WTC11 (cell line): ENCODE results near the gene SON. TPM values are rescaled to one million over a fixed set of nuclear protein-coding genes. Genes with fewer than 3 reads are reported as not detected.
A peak's percentile ranks its signal among the peaks of the same experiment; 100 is the strongest.

Source experiments
- ATAC-seq: fragments of 200-7000 bp; cut with Tn5 transposase; 2 replicates; pipeline ENCODE4 v1.10.0; 2021; ENCODE audit warnings: mild to moderate bottlenecking, moderate library complexity
- CTCF ChIA-PET: fragments of 300-600 bp; sonication (Branson Sonifier 250); formaldehyde crosslinking; loops from one replicate; lab custom pipeline; 2021; ENCODE audit warnings: antibody characterized with exemption; lab: Charles Lee
- POLR2A ChIA-PET: fragments of 350-600 bp; sonication (Branson Sonifier 250); formaldehyde crosslinking; loops from one replicate; lab custom pipeline; 2021; ENCODE audit warnings: antibody characterized with exemption; lab: Charles Lee
- DNase-seq: peaks from one replicate; pipeline ENCODE4 v3.0.0; 2021; ENCODE audit warnings: low spot score
- H3K27ac Mint-ChIP-seq: 2 replicates; pipeline ENCODE4 v1.8.0; 2021; ENCODE audit warnings: mixed read lengths
- H3K27me3 Mint-ChIP-seq: 2 replicates; pipeline ENCODE4 v1.8.0; 2021; ENCODE audit warnings: low read depth, mild to moderate bottlenecking, moderate library complexity, mixed read lengths
- H3K36me3 Mint-ChIP-seq: 2 replicates; pipeline ENCODE4 v1.8.0; 2021; ENCODE audit warnings: mixed read lengths
- H3K4me1 Mint-ChIP-seq: 2 replicates; pipeline ENCODE4 v1.8.0; 2022; ENCODE audit warnings: mixed read lengths
- H3K4me3 Mint-ChIP-seq: 2 replicates; pipeline ENCODE4 v1.8.0; 2021; ENCODE audit warnings: mild to moderate bottlenecking, moderate library complexity, mixed read lengths
- H3K9me3 Mint-ChIP-seq: 2 replicates; pipeline ENCODE4 v1.8.0; 2021; ENCODE audit warnings: mixed read lengths
- ATF1 ChIP-seq: sonication (generic); formaldehyde crosslinking; IDR thresholded peaks from 2 replicates; pipeline ENCODE4 v1.8.1; 2023; ENCODE audit warnings: mild to moderate bottlenecking, moderate library complexity, missing genetic modification reagents
- JAZF1 ChIP-seq: fragments of 250-450 bp; sonication (Bioruptor Pico); IDR thresholded peaks from 2 replicates; pipeline ENCODE4 v1.9.0; 2021; ENCODE audit warnings: moderate library complexity, mild to moderate bottlenecking, inconsistent platforms
- JUN ChIP-seq: sonication (generic); formaldehyde crosslinking; IDR thresholded peaks from 2 replicates; pipeline ENCODE4 v1.8.0; 2023; ENCODE audit warnings: mild to moderate bottlenecking, missing genetic modification reagents
- MYBL2 ChIP-seq: sonication (generic); formaldehyde crosslinking; IDR thresholded peaks from 2 replicates; pipeline ENCODE4 v1.8.1; 2023; ENCODE audit warnings: mild to moderate bottlenecking, moderate library complexity, missing genetic modification reagents
- NFYB ChIP-seq: sonication (generic); formaldehyde crosslinking; conservative IDR thresholded peaks from 2 replicates; pipeline ENCODE4 v1.8.0; 2022; ENCODE audit warnings: low read depth, missing genetic modification reagents
- SMAD3 ChIP-seq: sonication (generic); formaldehyde crosslinking; IDR thresholded peaks from 2 replicates; pipeline ENCODE4 v1.8.0; 2022; ENCODE audit warnings: missing genetic modification reagents, mild to moderate bottlenecking, borderline replicate concordance
- SP1 ChIP-seq: sonication (generic); formaldehyde crosslinking; conservative IDR thresholded peaks from 2 replicates; pipeline ENCODE4 v1.8.1; 2022; ENCODE audit warnings: missing genetic modification reagents
- TEAD1 ChIP-seq: sonication (generic); formaldehyde crosslinking; IDR thresholded peaks from 2 replicates; pipeline ENCODE4 v1.8.0; 2022; ENCODE audit warnings: mild to moderate bottlenecking, missing genetic modification reagents
- ZNF138 ChIP-seq: sonication (generic); formaldehyde crosslinking; conservative IDR thresholded peaks from 2 replicates; pipeline ENCODE4 v1.8.1; 2022; ENCODE audit warnings: mild to moderate bottlenecking, moderate library complexity, missing genetic modification reagents
- ZNF232 ChIP-seq: sonication (generic); formaldehyde crosslinking; IDR thresholded peaks from 2 replicates; pipeline ENCODE4 v1.8.0; 2022; ENCODE audit warnings: mild to moderate bottlenecking, missing genetic modification reagents
- ZNF317 ChIP-seq: sonication (generic); formaldehyde crosslinking; IDR thresholded peaks from 2 replicates; pipeline ENCODE4 v1.8.1; 2023; ENCODE audit warnings: low read depth, mild to moderate bottlenecking, moderate library complexity, missing genetic modification reagents, borderline replicate concordance
- ZNF671 ChIP-seq: fragments of 250-450 bp; sonication (Bioruptor Pico); IDR thresholded peaks from 2 replicates; pipeline ENCODE4 v1.8.0; 2021; ENCODE audit warnings: mild to moderate bottlenecking
- total RNA-seq: library from RNA; stranded (reverse); gene quantifications from 3 replicates; pipeline ENCODE4 v1.2.3, GENCODE V29; 2021
- TF ChIP-seq, protein P1 (sequence below): sonication (generic); formaldehyde crosslinking; IDR thresholded peaks from 2 replicates; pipeline ENCODE4 v1.8.1; 2023; ENCODE audit warnings: mild to moderate bottlenecking, missing genetic modification reagents
- TF ChIP-seq, protein P2 (sequence below): sonication (generic); formaldehyde crosslinking; IDR thresholded peaks from 2 replicates; pipeline ENCODE4 v1.8.1; 2023; ENCODE audit warnings: mild to moderate bottlenecking, missing genetic modification reagents, moderate library complexity
- TF ChIP-seq, protein P3 (sequence below): sonication (generic); formaldehyde crosslinking; IDR thresholded peaks from 2 replicates; pipeline ENCODE4 v1.8.0; 2022; ENCODE audit warnings: mild to moderate bottlenecking, missing genetic modification reagents
- TF ChIP-seq, protein P4 (sequence below): fragments of 250-450 bp; sonication (Bioruptor Pico); IDR thresholded peaks from 2 replicates; pipeline ENCODE4 v2.1.2; 2022; ENCODE audit warnings: mild to moderate bottlenecking, moderate library complexity
- TF ChIP-seq, protein P5 (sequence below): sonication (generic); formaldehyde crosslinking; IDR thresholded peaks from 2 replicates; pipeline ENCODE4 v1.8.0; 2022; ENCODE audit warnings: mild to moderate bottlenecking, missing genetic modification reagents
- TF ChIP-seq, protein P6 (sequence below): sonication (generic); formaldehyde crosslinking; conservative IDR thresholded peaks from 2 replicates; pipeline ENCODE4 v1.8.1; 2023; ENCODE audit warnings: mild to moderate bottlenecking, low read depth, missing genetic modification reagents, moderate library complexity
- TF ChIP-seq, protein P7 (sequence below): fragments of 200-600 bp; IDR thresholded peaks from 2 replicates; pipeline ENCODE4 v1.8.0; 2022; ENCODE audit warnings: antibody characterized with exemption
- TF ChIP-seq, protein P8 (sequence below): fragments of 250-450 bp; sonication (Bioruptor Pico); IDR thresholded peaks from 2 replicates; pipeline ENCODE4 v1.9.0; 2021; ENCODE audit warnings: mild to moderate bottlenecking

The SON gene
- total RNA-seq, 1 experiment from 2014 or later, result 309 TPM

DNA sequence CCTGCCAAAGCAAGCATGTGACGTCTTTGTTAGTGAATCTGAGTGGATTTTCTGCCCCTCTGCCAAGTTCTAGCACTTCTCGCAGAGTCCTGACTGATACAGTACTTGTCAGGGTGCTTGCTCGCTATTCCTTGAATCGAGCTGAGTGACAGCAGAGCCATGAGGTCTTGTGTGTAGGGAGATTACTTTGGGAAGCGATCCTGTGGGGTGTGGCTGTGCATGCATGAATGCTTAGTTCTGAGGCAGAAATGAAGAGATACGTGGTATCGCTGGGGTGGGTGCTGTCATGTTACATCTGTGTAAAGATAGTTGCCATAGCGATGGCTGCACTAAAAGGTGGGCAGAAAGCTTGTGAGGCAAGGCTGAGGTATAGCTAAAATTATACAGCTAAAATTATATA, 32.0 kb upstream of the SON start:
- Mint-ChIP-seq H3K9me3 (peaks cover 11% of the 10 kb centered on the region), H3K27ac (peak overlapping the region; percentile 6; the same call in 1 of the 2 replicates), H3K27me3 (no peaks in the 10 kb centered on the region), H3K36me3 (peaks cover 84% of the 10 kb centered on the region), H3K4me3 (no peak overlapping the region), H3K4me1 (no peaks in the 10 kb centered on the region)
- TF ChIP-seq ATF1 (CRISPR knock-in tag), result no peak
- no peak for TF ChIP-seq NFYB
- TF ChIP-seq SMAD3, result no peak
- no peak for TF ChIP-seq JAZF1 (CRISPR knock-in tag)
- TF ChIP-seq ZNF232 (CRISPR knock-in tag), result no peak
- no peak for TF ChIP-seq JUN (CRISPR knock-in tag)
- no peak for TF ChIP-seq TEAD1 (CRISPR knock-in tag)
- TF ChIP-seq, protein P1, sequence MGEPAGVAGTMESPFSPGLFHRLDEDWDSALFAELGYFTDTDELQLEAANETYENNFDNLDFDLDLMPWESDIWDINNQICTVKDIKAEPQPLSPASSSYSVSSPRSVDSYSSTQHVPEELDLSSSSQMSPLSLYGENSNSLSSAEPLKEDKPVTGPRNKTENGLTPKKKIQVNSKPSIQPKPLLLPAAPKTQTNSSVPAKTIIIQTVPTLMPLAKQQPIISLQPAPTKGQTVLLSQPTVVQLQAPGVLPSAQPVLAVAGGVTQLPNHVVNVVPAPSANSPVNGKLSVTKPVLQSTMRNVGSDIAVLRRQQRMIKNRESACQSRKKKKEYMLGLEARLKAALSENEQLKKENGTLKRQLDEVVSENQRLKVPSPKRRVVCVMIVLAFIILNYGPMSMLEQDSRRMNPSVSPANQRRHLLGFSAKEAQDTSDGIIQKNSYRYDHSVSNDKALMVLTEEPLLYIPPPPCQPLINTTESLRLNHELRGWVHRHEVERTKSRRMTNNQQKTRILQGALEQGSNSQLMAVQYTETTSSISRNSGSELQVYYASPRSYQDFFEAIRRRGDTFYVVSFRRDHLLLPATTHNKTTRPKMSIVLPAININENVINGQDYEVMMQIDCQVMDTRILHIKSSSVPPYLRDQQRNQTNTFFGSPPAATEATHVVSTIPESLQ (CRISPR knock-in tag), result no peak
- TF ChIP-seq, protein P2, sequence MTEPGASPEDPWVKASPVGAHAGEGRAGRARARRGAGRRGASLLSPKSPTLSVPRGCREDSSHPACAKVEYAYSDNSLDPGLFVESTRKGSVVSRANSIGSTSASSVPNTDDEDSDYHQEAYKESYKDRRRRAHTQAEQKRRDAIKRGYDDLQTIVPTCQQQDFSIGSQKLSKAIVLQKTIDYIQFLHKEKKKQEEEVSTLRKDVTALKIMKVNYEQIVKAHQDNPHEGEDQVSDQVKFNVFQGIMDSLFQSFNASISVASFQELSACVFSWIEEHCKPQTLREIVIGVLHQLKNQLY (CRISPR knock-in tag), result no peak
- TF ChIP-seq, protein P3, sequence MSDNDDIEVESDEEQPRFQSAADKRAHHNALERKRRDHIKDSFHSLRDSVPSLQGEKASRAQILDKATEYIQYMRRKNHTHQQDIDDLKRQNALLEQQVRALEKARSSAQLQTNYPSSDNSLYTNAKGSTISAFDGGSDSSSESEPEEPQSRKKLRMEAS (CRISPR knock-in tag), result no peak
- TF ChIP-seq, protein P4, sequence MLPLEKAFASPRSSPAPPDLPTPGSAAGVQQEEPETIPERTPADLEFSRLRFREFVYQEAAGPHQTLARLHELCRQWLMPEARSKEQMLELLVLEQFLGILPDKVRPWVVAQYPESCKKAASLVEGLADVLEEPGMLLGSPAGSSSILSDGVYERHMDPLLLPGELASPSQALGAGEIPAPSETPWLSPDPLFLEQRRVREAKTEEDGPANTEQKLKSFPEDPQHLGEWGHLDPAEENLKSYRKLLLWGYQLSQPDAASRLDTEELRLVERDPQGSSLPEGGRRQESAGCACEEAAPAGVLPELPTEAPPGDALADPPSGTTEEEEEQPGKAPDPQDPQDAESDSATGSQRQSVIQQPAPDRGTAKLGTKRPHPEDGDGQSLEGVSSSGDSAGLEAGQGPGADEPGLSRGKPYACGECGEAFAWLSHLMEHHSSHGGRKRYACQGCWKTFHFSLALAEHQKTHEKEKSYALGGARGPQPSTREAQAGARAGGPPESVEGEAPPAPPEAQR (CRISPR knock-in tag), result no peak
- ATAC-seq (no peak), DNase-seq (no peak)
- ChIA-PET CTCF (no interaction called here), POLR2A (interaction anchor here (0.6 kb wide), 1 partner anchor 302 kb away, joined by 3 read pairs; no protein-coding TSS in a partner anchor)

DNA sequence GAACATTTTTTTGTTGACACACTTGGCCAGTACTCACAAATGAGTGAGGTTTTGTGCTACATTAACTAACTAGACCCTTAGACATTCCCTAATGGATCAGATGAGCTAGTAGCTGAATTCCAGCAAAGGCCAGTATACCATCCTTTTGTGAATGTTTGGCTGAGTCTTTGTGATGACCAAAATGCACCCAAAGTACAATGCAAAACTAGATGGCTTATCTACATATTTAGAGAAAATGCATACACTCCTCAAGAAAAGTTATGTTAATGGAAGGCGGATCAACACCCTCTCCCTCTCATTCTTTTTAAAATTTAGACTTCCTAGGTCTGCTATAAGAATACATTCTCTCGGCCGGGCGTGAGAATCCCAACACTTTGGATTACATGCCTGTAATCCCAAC, 31.2 kb upstream of the SON start:
- no peak for ATAC-seq
- ChIA-PET POLR2A (interaction anchor here (0.6 kb wide), 1 partner anchor 301 kb away, joined by 3 read pairs; no protein-coding TSS in a partner anchor), CTCF (no interaction called here)
- Mint-ChIP-seq H3K27me3 (no peaks in the 10 kb centered on the region), H3K36me3 (peaks cover 84% of the 10 kb centered on the region), H3K4me3 (no peak overlapping the region), H3K27ac (no peak overlapping the region), H3K9me3 (peaks cover 10% of the 10 kb centered on the region), H3K4me1 (no peaks in the 10 kb centered on the region)
- TF ChIP-seq, protein P5, sequence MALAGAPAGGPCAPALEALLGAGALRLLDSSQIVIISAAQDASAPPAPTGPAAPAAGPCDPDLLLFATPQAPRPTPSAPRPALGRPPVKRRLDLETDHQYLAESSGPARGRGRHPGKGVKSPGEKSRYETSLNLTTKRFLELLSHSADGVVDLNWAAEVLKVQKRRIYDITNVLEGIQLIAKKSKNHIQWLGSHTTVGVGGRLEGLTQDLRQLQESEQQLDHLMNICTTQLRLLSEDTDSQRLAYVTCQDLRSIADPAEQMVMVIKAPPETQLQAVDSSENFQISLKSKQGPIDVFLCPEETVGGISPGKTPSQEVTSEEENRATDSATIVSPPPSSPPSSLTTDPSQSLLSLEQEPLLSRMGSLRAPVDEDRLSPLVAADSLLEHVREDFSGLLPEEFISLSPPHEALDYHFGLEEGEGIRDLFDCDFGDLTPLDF, result no peak
- TF ChIP-seq, protein P6, sequence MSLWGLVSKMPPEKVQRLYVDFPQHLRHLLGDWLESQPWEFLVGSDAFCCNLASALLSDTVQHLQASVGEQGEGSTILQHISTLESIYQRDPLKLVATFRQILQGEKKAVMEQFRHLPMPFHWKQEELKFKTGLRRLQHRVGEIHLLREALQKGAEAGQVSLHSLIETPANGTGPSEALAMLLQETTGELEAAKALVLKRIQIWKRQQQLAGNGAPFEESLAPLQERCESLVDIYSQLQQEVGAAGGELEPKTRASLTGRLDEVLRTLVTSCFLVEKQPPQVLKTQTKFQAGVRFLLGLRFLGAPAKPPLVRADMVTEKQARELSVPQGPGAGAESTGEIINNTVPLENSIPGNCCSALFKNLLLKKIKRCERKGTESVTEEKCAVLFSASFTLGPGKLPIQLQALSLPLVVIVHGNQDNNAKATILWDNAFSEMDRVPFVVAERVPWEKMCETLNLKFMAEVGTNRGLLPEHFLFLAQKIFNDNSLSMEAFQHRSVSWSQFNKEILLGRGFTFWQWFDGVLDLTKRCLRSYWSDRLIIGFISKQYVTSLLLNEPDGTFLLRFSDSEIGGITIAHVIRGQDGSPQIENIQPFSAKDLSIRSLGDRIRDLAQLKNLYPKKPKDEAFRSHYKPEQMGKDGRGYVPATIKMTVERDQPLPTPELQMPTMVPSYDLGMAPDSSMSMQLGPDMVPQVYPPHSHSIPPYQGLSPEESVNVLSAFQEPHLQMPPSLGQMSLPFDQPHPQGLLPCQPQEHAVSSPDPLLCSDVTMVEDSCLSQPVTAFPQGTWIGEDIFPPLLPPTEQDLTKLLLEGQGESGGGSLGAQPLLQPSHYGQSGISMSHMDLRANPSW (CRISPR knock-in tag), result no peak
- no peak for TF ChIP-seq SP1 (CRISPR knock-in tag)
- no peak for TF ChIP-seq ZNF317
- DNase-seq, result no peak

DNA sequence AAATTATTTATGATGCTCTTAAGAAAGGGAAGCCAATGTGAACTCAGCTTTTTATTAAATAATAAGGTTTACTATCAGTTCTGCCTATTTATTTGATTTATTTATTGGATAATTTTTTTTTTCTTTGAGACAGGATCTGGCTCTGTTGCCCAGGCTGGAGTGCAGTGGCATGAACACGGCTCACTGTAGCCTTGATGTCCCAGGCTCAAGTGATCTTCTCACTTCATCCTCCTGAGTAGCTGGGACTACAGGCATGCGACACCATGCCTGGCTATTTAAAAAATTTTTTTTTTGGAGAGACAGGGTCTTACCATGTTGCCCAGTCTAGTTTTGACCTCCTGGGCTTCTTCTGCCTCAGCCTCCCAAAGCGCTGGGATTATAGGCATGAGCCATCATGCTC, 30.4 kb upstream of the SON start:
- H3K9me3 Mint-ChIP-seq, result peaks cover 3% of the 10 kb centered on the region; the same call in 1 of the 2 replicates
- ChIA-PET CTCF (no interaction called here), POLR2A (no interaction called here)
- no peaks in the 10 kb centered on the region for H3K4me1 Mint-ChIP-seq
- no peaks in the 10 kb centered on the region for H3K27me3 Mint-ChIP-seq
- no peak overlapping the region for H3K27ac Mint-ChIP-seq
- no peak overlapping the region for H3K4me3 Mint-ChIP-seq
- DNase-seq, result no peak
- no peak for ATAC-seq
- H3K36me3 Mint-ChIP-seq, result peaks cover 84% of the 10 kb centered on the region
- no peak for TF ChIP-seq NFYB
- TF ChIP-seq, protein P7, sequence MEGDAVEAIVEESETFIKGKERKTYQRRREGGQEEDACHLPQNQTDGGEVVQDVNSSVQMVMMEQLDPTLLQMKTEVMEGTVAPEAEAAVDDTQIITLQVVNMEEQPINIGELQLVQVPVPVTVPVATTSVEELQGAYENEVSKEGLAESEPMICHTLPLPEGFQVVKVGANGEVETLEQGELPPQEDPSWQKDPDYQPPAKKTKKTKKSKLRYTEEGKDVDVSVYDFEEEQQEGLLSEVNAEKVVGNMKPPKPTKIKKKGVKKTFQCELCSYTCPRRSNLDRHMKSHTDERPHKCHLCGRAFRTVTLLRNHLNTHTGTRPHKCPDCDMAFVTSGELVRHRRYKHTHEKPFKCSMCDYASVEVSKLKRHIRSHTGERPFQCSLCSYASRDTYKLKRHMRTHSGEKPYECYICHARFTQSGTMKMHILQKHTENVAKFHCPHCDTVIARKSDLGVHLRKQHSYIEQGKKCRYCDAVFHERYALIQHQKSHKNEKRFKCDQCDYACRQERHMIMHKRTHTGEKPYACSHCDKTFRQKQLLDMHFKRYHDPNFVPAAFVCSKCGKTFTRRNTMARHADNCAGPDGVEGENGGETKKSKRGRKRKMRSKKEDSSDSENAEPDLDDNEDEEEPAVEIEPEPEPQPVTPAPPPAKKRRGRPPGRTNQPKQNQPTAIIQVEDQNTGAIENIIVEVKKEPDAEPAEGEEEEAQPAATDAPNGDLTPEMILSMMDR, result no peak
- no peak for TF ChIP-seq ZNF138 (CRISPR knock-in tag)
- TF ChIP-seq MYBL2 (CRISPR knock-in tag), result no peak
- no peak for TF ChIP-seq ZNF671 (CRISPR knock-in tag)
- TF ChIP-seq, protein P8, sequence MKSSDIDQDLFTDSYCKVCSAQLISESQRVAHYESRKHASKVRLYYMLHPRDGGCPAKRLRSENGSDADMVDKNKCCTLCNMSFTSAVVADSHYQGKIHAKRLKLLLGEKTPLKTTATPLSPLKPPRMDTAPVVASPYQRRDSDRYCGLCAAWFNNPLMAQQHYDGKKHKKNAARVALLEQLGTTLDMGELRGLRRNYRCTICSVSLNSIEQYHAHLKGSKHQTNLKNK (CRISPR knock-in tag), result no peak
